ENCODE measurements around the gene KIF3C.
"Not testable (repeated sequence)": the region's sequence is repeated elsewhere in the genome, so short reads cannot be mapped to it uniquely, and the experiment has no call there.

The KIF3C gene

GRCh38 chr2:25998816-25999383, 16.6 kb upstream of the KIF3C start:
- DNase-seq, result not testable (repeated sequence)

- no peak for DNase-seq
These were observed 14.5 kb upstream of the KIF3C start for GRCh38 chr2:25996844-25997243.

- no peak for DNase-seq
These were observed 12.2 kb upstream of the KIF3C start for GRCh38 chr2:25994509-25994908.

GRCh38 chr2:25993049-25993448, 10.8 kb upstream of the KIF3C start:
- no peak for DNase-seq

- DNase-seq, result no peak
These were observed 10.3 kb upstream of the KIF3C start for GRCh38 chr2:25992556-25992955.

GRCh38 chr2:25991965-25992364, 9.7 kb upstream of the KIF3C start:
- no peak for DNase-seq

GRCh38 chr2:25989154-25989553, 6.9 kb upstream of the KIF3C start:
- no peak for DNase-seq

GRCh38 chr2:25988134-25988533, 5.8 kb upstream of the KIF3C start:
- DNase-seq, result no peak

GRCh38 chr2:25983735-25984134, 1.4 kb upstream of the KIF3C start:
- DNase-seq, result no peak

GRCh38 chr2:25982968-25983280, 627 bp upstream of the KIF3C start:
- DNase-seq, result no peak

- DNase-seq, result no peak
These were observed 563 bp downstream of the KIF3C start for GRCh38 chr2:25981596-25982272.

- DNase-seq, result no peak
These were observed 1.3 kb downstream of the KIF3C start for GRCh38 chr2:25980951-25981350.

GRCh38 chr2:25980076-25980887, 2.0 kb downstream of the KIF3C start:
- no peak for DNase-seq

- no peak for DNase-seq
These were observed 3.3 kb downstream of the KIF3C start for GRCh38 chr2:25979001-25979400.

- DNase-seq, result no peak
These were observed 4.5 kb downstream of the KIF3C start for GRCh38 chr2:25977768-25978167.

- DNase-seq, result no peak
These were observed 5.1 kb downstream of the KIF3C start for GRCh38 chr2:25976983-25977741.

GRCh38 chr2:25972049-25972823, 10.1 kb downstream of the KIF3C start:
- DNase-seq, result no peak

- DNase-seq, result no peak
These were observed 10.7 kb downstream of the KIF3C start for GRCh38 chr2:25971596-25971995.

- DNase-seq, result no peak
These were observed 15.6 kb downstream of the KIF3C start for GRCh38 chr2:25966531-25967270.

GRCh38 chr2:25964891-25965290, 17.4 kb downstream of the KIF3C start:
- no peak for DNase-seq

GRCh38 chr2:25960920-25961319, 21.4 kb downstream of the KIF3C start:
- no peak for DNase-seq

GRCh38 chr2:25960396-25960795, 21.9 kb downstream of the KIF3C start:
- DNase-seq, result no peak
